GM19395 (cell line): ENCODE data around the gene LMX1B.
"Not testable (repeated sequence)": the region's sequence is repeated elsewhere in the genome, so short reads cannot be mapped to it uniquely, and the experiment has no call there.

Experiments used
- ATAC-seq: cut with Tn5 transposase; IDR thresholded peaks from one replicate; pipeline ENCODE4 v1.9.1; 2021; ENCODE audit warnings: mild to moderate bottlenecking, moderate library complexity; ENCODE audit not compliant: unreplicated experiment

Gene LMX1B

DNA sequence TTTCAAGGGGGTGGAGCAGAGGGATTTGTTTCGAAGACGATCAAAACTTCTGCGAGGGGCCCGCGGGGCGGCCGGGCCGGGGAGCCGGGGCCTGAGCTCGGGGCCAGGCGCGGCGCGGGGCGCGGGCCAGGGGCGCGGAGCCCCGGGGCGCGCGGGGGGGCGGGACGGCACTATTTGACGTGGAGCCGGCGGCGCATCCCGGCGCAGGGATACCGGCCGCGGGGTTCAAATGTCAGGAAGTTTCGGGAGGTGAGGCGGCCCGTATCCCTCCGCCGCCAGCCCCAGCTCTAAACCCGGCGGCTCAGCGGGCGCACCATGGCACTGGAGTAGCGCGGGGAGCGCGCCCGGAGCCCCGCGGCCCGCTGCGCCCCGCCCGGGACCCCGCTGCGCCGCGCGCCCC, at the start of gene LMX1B:
LMX1B (plus strand) TSS at position 278 of the 400 bp plus-strand sequence. CDS start 522 bp downstream, outside the sequence.
- ATAC-seq: no peak

DNA sequence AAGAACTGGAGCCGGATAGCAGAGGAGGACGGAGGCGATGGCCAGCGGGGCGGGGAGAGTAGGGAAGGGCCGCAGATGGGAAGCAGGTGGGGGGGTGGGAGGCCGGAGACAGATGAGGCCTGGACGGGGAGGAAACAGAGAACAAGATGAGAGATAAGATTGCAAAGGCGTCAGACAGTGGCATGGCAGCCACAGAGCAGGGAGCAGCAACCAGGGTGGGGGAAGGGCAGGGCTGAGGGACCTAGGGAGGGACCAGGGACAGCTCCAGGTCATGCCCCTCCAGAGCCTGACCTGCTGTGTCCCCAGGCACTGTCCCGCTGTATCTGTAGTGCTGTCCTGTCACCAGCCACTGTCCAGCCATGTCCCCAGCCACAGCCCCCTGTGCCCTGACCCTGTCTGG, 49.6 kb upstream of the LMX1B start:
- no peak for ATAC-seq

GRCh38 chr9:126564716-126565115, 49.0 kb upstream of the LMX1B start:
- ATAC-seq: no peak

DNA sequence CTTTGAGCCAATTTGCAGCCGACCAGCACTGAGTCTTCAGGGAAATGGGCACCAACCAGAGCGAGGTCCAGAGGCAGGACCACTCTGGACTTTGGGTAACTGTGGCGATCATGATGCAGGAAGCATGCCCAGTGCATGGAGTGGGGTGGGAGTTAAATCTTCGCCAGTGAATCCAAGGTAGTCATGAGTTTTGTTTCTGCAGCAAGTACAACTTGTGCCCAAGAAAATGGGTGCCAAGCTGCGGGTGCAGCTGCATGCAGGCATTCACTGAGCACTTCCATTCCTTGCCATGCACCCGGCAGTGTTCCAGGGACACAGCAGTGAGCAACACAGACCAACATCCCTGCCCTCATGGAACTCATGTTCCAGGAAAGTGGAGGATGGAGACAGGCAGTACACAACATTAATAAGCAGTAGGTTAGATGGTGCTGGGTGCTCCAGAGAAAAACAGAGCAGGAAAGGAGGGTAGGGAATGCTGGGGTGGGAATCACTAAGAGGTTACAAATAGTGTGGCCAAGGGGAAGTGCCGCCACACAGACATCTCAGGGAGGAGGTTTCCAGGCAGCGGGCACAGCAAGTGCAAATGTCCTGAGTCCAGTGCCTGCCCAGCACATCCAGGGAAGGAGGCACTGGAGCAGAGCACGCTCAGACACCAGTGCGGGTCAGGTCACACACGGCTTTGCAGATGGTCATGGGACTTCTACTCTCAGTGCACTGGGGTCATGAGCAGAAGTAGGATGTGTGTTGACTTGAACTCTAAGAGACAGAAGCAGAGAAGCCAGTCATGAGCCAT, 48.2 kb upstream of the LMX1B start:
- ATAC-seq: no peak

DNA sequence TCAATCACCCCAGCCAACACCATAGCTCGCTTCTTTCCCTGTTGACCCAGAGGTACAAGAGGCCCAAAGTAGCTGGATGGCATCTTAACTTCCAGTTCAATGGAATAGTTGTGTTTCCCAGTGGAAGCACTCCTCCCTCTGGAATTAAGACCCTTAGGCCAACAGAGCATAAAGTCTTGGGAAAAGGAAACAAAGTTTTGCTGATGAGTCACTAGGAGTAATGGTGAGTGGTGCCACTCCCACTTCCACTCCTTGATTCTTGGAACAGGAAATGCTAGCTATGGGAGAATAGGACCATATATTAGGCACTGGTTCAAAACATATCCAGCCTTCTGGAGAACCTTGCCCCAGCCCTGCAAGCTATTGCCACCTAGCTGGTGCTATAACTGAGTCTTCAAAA, 44.7 kb upstream of the LMX1B start:
- ATAC-seq: no peak

GRCh38 chr9:126578029-126578428, 35.7 kb upstream of the LMX1B start:
- no peak for ATAC-seq

- not testable (repeated sequence) for ATAC-seq
Observed at GRCh38 chr9:126580319-126580718, 33.4 kb upstream of the LMX1B start.

DNA sequence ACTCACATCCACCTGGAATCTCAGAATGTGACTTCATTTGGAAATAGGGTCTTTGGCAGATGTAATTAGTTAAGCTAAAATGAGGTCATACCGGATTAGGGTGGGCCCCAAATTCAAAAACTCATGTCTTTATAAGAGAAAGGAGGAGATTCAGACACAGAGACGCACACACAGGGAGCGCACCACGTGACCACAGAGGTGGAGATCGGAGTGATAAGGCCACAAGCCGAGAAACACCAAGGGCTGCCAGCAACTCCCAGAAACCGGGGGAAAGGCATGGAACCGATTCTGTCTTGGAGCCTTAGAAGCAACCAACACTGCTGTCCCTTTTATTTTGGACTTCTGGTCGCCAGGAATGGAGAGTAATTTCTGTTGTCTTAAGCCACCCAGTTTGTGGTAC, 31.8 kb upstream of the LMX1B start:
- ATAC-seq: no peak

DNA sequence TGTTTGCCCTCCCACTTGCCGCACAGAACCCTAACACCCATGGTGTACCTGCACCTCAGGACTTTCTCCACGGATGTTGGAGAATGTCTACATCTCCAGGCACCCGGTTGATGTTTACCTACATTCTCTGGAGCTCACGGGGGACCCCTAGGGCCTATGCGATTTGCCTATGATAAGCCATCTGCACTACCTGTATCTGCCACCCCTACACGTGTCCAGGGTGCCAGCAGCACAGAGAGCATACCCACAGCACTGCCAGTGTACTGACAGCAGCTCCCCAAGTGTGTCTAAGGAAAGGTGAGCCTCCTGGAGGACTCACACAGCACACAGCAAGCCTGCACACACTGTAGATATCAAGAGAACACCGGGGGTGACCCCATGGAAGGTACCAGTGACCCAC, 31.3 kb upstream of the LMX1B start:
- no peak for ATAC-seq

GRCh38 chr9:126583144-126583760, 30.5 kb upstream of the LMX1B start:
- ATAC-seq: no peak

- ATAC-seq: no peak
Observed at GRCh38 chr9:126584611-126585010, 29.1 kb upstream of the LMX1B start.

- no peak for ATAC-seq
Observed at GRCh38 chr9:126586236-126586635, 27.5 kb upstream of the LMX1B start.

DNA sequence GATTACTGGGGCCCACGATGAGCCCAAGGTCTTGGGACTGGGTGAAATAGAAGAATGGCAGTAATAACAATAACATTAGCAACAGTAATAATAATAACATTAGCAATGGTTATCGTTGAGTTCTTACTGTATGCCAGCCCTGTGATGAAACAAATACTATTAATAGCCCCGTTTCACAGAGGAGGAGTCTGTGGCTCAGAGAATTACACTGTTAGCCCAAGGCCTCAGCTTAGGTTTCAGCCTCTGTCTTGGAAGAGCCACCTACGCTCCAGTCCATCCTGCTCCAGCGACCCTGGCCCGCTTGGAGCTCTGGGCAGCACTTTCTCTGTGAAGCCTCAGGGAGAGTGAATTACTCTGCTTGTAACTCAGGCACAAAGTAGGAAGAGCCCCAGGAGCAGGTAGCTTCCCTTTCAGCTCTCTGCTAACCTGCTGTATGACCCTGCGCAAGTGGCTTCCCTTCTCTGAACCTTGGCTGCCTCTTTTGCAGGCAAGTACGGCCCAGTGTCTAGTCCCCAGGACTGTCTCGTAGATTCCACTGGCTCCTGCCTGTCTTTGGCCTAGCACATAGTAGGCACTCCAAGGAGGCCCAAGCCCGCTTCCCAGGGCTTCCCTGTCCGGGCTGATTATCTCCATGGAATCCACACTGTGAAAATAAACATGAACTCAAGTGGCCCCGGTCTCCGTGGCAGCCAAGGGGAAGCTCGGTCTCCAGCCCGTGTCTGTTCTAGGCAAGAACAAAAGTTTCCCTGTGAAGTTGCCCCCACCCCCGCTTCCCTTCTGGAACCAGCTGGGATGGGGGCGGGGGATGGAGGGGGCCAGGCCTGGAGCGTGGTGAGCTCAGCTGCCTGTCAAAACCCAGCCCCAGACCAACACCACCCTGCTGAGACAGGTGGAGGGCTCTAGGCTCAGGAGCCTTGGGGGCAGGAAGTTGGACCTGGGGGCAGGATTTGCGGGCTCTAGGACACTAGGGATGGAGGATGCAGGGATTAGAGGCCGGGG, 26.2 kb upstream of the LMX1B start:
- ATAC-seq: no peak

GRCh38 chr9:126588491-126589168, 25.1 kb upstream of the LMX1B start:
- ATAC-seq: no peak

- no peak for ATAC-seq
Observed at GRCh38 chr9:126589349-126589748, 24.4 kb upstream of the LMX1B start.

- no peak for ATAC-seq
Observed at GRCh38 chr9:126591083-126591482, 22.6 kb upstream of the LMX1B start.

GRCh38 chr9:126591922-126592321, 21.8 kb upstream of the LMX1B start:
- ATAC-seq: no peak

DNA sequence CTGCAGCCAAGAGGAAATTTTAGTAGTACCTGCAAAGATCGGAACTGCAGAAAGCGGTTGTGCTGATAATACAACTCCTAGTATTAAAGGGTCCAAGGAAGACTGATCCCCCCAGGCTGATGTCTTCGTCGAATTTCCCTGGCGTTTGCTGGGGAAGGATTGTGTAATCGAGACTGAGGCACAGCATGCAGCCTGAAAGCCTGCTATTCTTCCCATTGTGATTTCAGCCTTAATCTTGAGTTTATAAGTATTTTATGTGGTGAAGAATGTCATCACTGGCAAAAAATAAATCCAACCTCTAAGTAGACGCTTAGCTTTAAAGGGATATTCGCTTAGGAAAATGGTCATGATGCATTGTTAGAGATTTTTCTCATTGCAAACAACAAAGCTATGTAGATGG, 21.3 kb upstream of the LMX1B start:
- no peak for ATAC-seq

GRCh38 chr9:126595982-126596381, 17.7 kb upstream of the LMX1B start:
- ATAC-seq: no peak

DNA sequence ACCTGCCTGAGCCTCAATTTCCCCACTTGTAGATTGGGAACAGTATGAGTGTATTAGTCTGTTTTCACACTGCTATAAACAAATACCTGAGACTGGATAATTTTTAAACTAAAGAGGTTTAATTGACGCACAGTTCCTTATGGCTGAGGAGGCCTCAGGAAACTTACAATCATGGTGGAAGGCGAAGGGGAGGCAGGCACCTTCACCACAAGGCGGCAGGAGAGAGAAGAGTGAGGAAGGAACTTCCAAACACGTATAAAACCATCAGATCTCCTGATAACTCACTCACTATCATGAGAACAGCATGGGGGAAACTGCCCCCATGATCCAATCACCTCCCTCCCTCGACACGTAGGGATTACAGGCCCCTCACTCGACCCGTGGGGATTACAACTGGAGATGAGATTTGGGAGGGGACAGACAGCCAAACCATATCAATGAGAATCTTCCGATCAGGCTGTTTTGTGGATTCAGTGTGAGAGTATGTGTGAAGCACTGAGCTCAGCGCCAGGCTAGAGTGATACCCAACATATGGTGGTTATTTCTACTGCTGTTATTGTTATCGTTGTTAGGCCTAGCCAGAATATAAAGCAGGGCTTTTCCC, 14.6 kb upstream of the LMX1B start:
- ATAC-seq: no peak
